ENCODE measurements around the gene SLC25A38. TPM values are rescaled to one million over a fixed set of nuclear protein-coding genes. Genes with fewer than 3 reads are reported as not detected.
"Not testable (repeated sequence)": the region's sequence is repeated elsewhere in the genome, so short reads cannot be mapped to it uniquely, and the experiment has no call there.

SLC25A38 gene
- total and polyA plus RNA-seq, 4 donors, result 24.8 to 31.0 (median 27.4) TPM

GRCh38 chr3:39362812-39363211 is 20.4 kb upstream of the SLC25A38 start:
- H3K4me1 ChIP-seq (ENCODE audit: control insufficient read depth in 5 of 5, insufficient read depth in 5 of 5, low read length in 5 of 5), result peaks cover 0 to 7% (median 0%) of the 10 kb centered on the region in 5 donors
- TF ChIP-seq, protein P1, sequence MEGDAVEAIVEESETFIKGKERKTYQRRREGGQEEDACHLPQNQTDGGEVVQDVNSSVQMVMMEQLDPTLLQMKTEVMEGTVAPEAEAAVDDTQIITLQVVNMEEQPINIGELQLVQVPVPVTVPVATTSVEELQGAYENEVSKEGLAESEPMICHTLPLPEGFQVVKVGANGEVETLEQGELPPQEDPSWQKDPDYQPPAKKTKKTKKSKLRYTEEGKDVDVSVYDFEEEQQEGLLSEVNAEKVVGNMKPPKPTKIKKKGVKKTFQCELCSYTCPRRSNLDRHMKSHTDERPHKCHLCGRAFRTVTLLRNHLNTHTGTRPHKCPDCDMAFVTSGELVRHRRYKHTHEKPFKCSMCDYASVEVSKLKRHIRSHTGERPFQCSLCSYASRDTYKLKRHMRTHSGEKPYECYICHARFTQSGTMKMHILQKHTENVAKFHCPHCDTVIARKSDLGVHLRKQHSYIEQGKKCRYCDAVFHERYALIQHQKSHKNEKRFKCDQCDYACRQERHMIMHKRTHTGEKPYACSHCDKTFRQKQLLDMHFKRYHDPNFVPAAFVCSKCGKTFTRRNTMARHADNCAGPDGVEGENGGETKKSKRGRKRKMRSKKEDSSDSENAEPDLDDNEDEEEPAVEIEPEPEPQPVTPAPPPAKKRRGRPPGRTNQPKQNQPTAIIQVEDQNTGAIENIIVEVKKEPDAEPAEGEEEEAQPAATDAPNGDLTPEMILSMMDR (IDR thresholded peaks at IDR 0.05; ENCODE audit: control extremely low read depth, extremely low read depth), result no peak
- peaks cover 0 to 2% (median 0%) of the 10 kb centered on the region in 4 donors for H3K9me3 ChIP-seq (ENCODE audit: control insufficient read depth in 4 of 4, insufficient read depth in 3 of 4, low read length in 3 of 4)
- no peak overlapping the region for H3K4me3 ChIP-seq
- H3K9ac ChIP-seq (ENCODE audit: insufficient read depth in 1 of 2, low read length in 2 of 2), result no peak overlapping the region
- DNase-seq, result peak in 2 of 3 donors; percentile 28 to 29
- no peaks in the 10 kb centered on the region for H3K27me3 ChIP-seq (ENCODE audit: control insufficient read depth in 3 of 3, insufficient read depth in 3 of 3, low read length in 2 of 3)
- ATAC-seq (ENCODE audit: insufficient read depth, low FRiP score), result no peak
- H3K36me3 ChIP-seq (ENCODE audit: control insufficient read depth in 4 of 4, insufficient read depth in 4 of 4, low read length in 4 of 4), result no peaks in the 10 kb centered on the region
- H3K27ac ChIP-seq (ENCODE audit: low read depth in 1 of 2, low read length in 1 of 2), result peak overlapping the region in 1 of 2 donors; percentile 62
- WGBS, 2 donors, result 58 to 67% methylated on average over 2 of the region's 2 CpGs

DNA sequence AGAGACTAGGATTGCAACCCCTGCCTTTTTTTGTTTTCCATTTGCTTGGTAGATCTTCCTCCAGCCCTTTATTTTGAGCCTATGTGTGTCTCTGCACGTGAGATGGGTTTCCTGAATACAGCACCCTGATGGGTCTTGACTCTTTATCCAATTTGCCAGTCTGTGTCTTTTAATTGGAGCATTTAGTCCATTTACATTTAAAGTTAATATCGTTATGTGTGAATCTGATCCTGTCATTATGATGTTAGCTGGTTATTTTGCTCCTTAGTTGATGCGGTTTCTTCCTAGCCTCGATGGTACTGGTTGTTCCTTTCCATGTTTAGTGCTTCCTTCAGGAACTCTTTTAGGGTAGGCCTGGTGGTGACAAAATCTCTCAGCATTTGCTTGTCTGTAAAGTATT is 12.7 kb upstream of the SLC25A38 start:
- not testable (repeated sequence) for H3K9ac ChIP-seq (ENCODE audit: insufficient read depth in 1 of 2, low read length in 2 of 2); H3K4me3 ChIP-seq; H3K4me1 ChIP-seq (ENCODE audit: control insufficient read depth in 5 of 5, insufficient read depth in 5 of 5, low read length in 5 of 5); H3K27ac ChIP-seq (ENCODE audit: low read depth in 1 of 2, low read length in 1 of 2); ATAC-seq (ENCODE audit: insufficient read depth, low FRiP score); H3K9me3 ChIP-seq (ENCODE audit: control insufficient read depth in 4 of 4, insufficient read depth in 3 of 4, low read length in 3 of 4); H3K36me3 ChIP-seq (ENCODE audit: control insufficient read depth in 4 of 4, insufficient read depth in 4 of 4, low read length in 4 of 4); DNase-seq; H3K27me3 ChIP-seq (ENCODE audit: control insufficient read depth in 3 of 3, insufficient read depth in 3 of 3, low read length in 2 of 3)
- 84 to 92% methylated on average over 4 of the region's 4 CpGs for WGBS, 2 donors

DNA sequence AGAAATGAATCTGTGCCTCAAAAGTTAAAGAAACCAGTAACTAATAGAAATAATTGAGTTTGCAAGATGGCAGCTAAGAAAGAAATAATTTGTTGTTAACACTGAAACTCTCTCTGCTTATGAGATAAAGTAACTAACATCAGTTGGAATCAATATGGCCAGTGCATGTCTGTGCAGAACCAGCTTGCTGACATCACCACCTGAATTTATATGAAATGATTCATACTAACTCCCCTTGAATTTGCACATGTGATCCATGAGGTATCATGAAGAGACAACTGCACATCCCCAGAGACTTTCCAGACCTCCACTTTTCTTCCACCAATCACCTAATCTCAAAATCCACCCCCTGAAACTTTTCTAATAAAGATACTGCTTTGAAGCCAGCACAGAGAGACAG is 10.3 kb upstream of the SLC25A38 start:
- H3K36me3 ChIP-seq (ENCODE audit: control insufficient read depth in 4 of 4, insufficient read depth in 4 of 4, low read length in 4 of 4), result no peaks in the 10 kb centered on the region
- ATAC-seq (ENCODE audit: insufficient read depth, low FRiP score) (no peak), DNase-seq (no peak)
- H3K4me3 ChIP-seq, result no peak overlapping the region
- TF ChIP-seq, protein P1 (IDR thresholded peaks at IDR 0.05; ENCODE audit: control extremely low read depth, extremely low read depth), result no peak
- no peaks in the 10 kb centered on the region for H3K4me1 ChIP-seq (ENCODE audit: control insufficient read depth in 5 of 5, insufficient read depth in 5 of 5, low read length in 5 of 5)
- H3K27ac ChIP-seq (ENCODE audit: low read depth in 1 of 2, low read length in 1 of 2), result no peak overlapping the region
- no peak overlapping the region for H3K9ac ChIP-seq (ENCODE audit: insufficient read depth in 1 of 2, low read length in 2 of 2)
- no peaks in the 10 kb centered on the region for H3K9me3 ChIP-seq (ENCODE audit: control insufficient read depth in 4 of 4, insufficient read depth in 3 of 4, low read length in 3 of 4)
- H3K27me3 ChIP-seq (ENCODE audit: control insufficient read depth in 3 of 3, insufficient read depth in 3 of 3, low read length in 2 of 3), result no peaks in the 10 kb centered on the region

DNA sequence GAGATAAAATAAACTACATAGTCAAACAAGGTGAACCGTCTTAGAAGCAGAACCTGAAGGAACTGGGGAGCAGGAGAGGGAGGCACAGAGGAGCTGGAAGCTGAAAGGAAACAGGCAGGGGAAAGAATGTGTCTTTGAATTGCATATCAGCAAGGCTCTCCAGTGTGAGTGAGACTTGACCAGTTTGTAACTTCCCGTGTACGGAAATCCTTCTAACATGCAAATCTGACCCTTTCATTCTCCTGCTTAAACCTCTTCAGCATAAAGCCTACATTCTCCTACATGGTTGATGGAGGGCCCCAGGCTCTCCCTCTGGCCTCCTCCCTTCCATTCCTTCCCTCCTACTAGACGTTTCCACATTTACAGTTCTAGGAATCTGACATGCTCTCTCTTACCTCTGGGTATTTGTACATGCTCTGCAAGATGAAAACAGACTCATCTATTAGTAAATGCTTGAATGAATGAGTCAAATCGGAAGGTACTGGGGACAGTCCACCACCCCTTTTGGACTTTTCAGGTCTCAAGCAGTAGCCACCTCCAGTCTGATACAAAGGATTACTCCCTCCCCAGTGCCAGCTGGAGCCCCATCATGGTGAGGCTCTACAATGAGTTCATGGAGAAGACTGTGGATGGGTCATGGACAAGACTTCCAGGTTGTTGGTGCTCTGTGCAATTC is 6.1 kb upstream of the SLC25A38 start:
- H3K27me3 ChIP-seq (ENCODE audit: control insufficient read depth in 3 of 3, insufficient read depth in 3 of 3, low read length in 2 of 3), result no peaks in the 10 kb centered on the region
- no peak overlapping the region for H3K4me3 ChIP-seq
- peak in 2 of 3 donors; percentile 27 to 56 for DNase-seq
- no peak overlapping the region for H3K27ac ChIP-seq (ENCODE audit: low read depth in 1 of 2, low read length in 1 of 2)
- TF ChIP-seq, protein P1 (IDR thresholded peaks at IDR 0.05; ENCODE audit: control extremely low read depth, extremely low read depth), result no peak
- no peak for ATAC-seq (ENCODE audit: insufficient read depth, low FRiP score)
- no peaks in the 10 kb centered on the region for H3K9me3 ChIP-seq (ENCODE audit: control insufficient read depth in 4 of 4, insufficient read depth in 3 of 4, low read length in 3 of 4)
- no peak overlapping the region for H3K9ac ChIP-seq (ENCODE audit: insufficient read depth in 1 of 2, low read length in 2 of 2)
- 62 to 70% methylated on average over 5 of the region's 5 CpGs for WGBS, 2 donors
- no peaks in the 10 kb centered on the region for H3K36me3 ChIP-seq (ENCODE audit: control insufficient read depth in 4 of 4, insufficient read depth in 4 of 4, low read length in 4 of 4)
- H3K4me1 ChIP-seq (ENCODE audit: control insufficient read depth in 5 of 5, insufficient read depth in 5 of 5, low read length in 5 of 5), result no peaks in the 10 kb centered on the region

Measured in lung (tissue), 12 donors.